Right atrium auricular region (tissue), 2 donors: Measurements from ENCODE around the gene BAMBI. TPM values are rescaled to one million over a fixed set of nuclear protein-coding genes. Genes with fewer than 3 reads are reported as not detected.
A peak's percentile ranks its signal among the peaks of the same experiment; 100 is the strongest.

Source experiments
- DNase-seq: peaks from one replicate; pipeline ENCODE4 v3.0.0-alpha.2; 2019; ENCODE audit warnings: low spot score
- H3K27ac ChIP-seq, 2 donors: fragments of 200-600 bp; sonication (generic); 1 replicate in 1 of 2; 2 replicates in 1 of 2; pipeline ENCODE4 v1.5.1; 2016 to 2019
- H3K27me3 ChIP-seq, 2 donors: fragments of 200-600 bp; sonication (generic); one replicate each; pipeline versions ENCODE4 v1.5.1 to v1.6.0; 2017 to 2019
- H3K36me3 ChIP-seq: fragments of 200-600 bp; sonication (generic); one replicate; pipeline ENCODE4 v1.5.1; 2016
- H3K4me1 ChIP-seq, 2 donors: fragments of 200-600 bp; sonication (generic); one replicate each; pipeline versions ENCODE4 v1.5.1 to v1.6.0; 2017 to 2019
- H3K4me3 ChIP-seq, 2 donors: fragments of 200-600 bp; sonication (generic); 1 replicate in 1 of 2; 2 replicates in 1 of 2; pipeline ENCODE4 v1.5.1; 2017 to 2019; ENCODE audit warnings: mild to moderate bottlenecking in 1 of 2, moderate library complexity in 1 of 2
- H3K9me3 ChIP-seq, 2 donors: fragments of 200-600 bp; sonication (generic); one replicate each; pipeline ENCODE4 v1.5.1; 2019
- CTCF ChIP-seq, 2 donors: fragments of 200-600 bp; sonication (generic); IDR thresholded peaks; one replicate each; pipeline ENCODE4 v1.5.1; 2019; ENCODE audit warnings: antibody characterized with exemption in 2 of 2
- total RNA-seq, 2 donors: library from RNA; depleted of rRNA; stranded (reverse); fragments of >200 nt; gene quantifications; one replicate each; pipeline ENCODE4 v1.1.0, GENCODE V29; 2016

BAMBI gene
- total RNA-seq, 2 donors from 2014 or later = 61.1 to 92.7 TPM

GRCh38 chr10:28679581-28680357 lies 2.4 kb downstream of the BAMBI start:
- Histone ChIP-seq H3K4me3 (peak overlapping the region; percentile 71 to 73), H3K36me3 (peaks cover 12% of the 10 kb centered on the region), H3K27me3 (no peaks in the 10 kb centered on the region), H3K27ac (peak overlapping the region; percentile 83 to 92), H3K9me3 (no peaks in the 10 kb centered on the region), H3K4me1 (peaks cover 0 to 37% of the 10 kb centered on the region in 2 donors)
- no peak for DNase-seq
- peak in 1 of 2 donors; percentile 40 for TF ChIP-seq CTCF (IDR thresholded peaks at IDR 0.05)

GRCh38 chr10:28680358-28680752 lies 3.0 kb downstream of the BAMBI start:
- Histone ChIP-seq H3K27me3 (no peaks in the 10 kb centered on the region), H3K4me1 (peaks cover 0 to 37% of the 10 kb centered on the region in 2 donors), H3K36me3 (peaks cover 12% of the 10 kb centered on the region), H3K27ac (peak overlapping the region; percentile 83 to 92), H3K9me3 (no peaks in the 10 kb centered on the region), H3K4me3 (peak overlapping the region; percentile 71 to 73)
- no peak for DNase-seq
- TF ChIP-seq CTCF (IDR thresholded peaks at IDR 0.05) = no peak

DNA sequence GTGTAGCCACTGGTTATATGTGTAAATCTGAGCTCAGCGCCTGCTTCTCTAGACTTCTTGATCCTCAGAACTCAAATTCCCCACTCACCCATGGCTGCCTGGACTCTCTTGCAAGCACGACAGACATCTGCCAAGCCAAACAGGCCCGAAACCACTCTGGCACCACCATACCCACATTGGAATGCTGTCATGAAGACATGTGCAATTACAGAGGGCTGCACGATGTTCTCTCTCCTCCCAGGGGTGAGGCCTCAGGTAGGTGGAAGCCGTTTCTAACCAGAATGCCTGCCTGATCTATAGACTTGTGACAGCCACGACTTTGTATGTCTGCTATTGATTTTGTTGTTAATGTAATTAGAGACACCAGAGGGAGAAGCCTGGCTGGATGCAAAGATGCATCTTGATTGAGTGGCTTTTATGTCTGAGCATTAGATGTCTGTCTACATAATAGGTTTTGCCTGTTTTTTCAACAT lies 4.0 kb downstream of the BAMBI start:
- no peak for TF ChIP-seq CTCF (IDR thresholded peaks at IDR 0.05)
- peaks cover 0 to 37% of the 10 kb centered on the region in 2 donors for H3K4me1 ChIP-seq
- DNase-seq = peak; percentile 59
- peak overlapping the region; percentile 83 to 92 for H3K27ac ChIP-seq
- no peaks in the 10 kb centered on the region for H3K27me3 ChIP-seq
- peak overlapping the region; percentile 71 to 73 for H3K4me3 ChIP-seq
- peaks cover 12% of the 10 kb centered on the region for H3K36me3 ChIP-seq
- no peaks in the 10 kb centered on the region for H3K9me3 ChIP-seq

GRCh38 chr10:28681928-28682750 lies 4.8 kb downstream of the BAMBI start:
- Histone ChIP-seq H3K27me3 (no peaks in the 10 kb centered on the region), H3K27ac (peak overlapping the region; percentile 19 to 92), H3K4me1 (peaks cover 0 to 38% of the 10 kb centered on the region in 2 donors), H3K9me3 (no peaks in the 10 kb centered on the region), H3K36me3 (peaks cover 12% of the 10 kb centered on the region), H3K4me3 (peak overlapping the region in 1 of 2 donors; percentile 71)
- DNase-seq = peak; percentile 54
- TF ChIP-seq CTCF (IDR thresholded peaks at IDR 0.05) = no peak

GRCh38 chr10:28684157-28684985 lies 7.0 kb downstream of the BAMBI start:
- no peak for TF ChIP-seq CTCF (IDR thresholded peaks at IDR 0.05)
- H3K4me1 ChIP-seq = peaks cover 0 to 41% of the 10 kb centered on the region in 2 donors
- H3K9me3 ChIP-seq = no peaks in the 10 kb centered on the region
- no peak overlapping the region for H3K4me3 ChIP-seq
- DNase-seq = no peak
- peak overlapping the region; percentile 21 to 49 for H3K27ac ChIP-seq
- no peaks in the 10 kb centered on the region for H3K27me3 ChIP-seq
- H3K36me3 ChIP-seq = peaks cover 12% of the 10 kb centered on the region
